T follicular helper cell (primary cell): ENCODE measurements around the gene STARD5.

Experiments
- DNase-seq: peaks from one replicate; pipeline ENCODE4 v3.0.0-alpha.2; 2020; ENCODE audit warnings: low read depth

STARD5 gene

DNA sequence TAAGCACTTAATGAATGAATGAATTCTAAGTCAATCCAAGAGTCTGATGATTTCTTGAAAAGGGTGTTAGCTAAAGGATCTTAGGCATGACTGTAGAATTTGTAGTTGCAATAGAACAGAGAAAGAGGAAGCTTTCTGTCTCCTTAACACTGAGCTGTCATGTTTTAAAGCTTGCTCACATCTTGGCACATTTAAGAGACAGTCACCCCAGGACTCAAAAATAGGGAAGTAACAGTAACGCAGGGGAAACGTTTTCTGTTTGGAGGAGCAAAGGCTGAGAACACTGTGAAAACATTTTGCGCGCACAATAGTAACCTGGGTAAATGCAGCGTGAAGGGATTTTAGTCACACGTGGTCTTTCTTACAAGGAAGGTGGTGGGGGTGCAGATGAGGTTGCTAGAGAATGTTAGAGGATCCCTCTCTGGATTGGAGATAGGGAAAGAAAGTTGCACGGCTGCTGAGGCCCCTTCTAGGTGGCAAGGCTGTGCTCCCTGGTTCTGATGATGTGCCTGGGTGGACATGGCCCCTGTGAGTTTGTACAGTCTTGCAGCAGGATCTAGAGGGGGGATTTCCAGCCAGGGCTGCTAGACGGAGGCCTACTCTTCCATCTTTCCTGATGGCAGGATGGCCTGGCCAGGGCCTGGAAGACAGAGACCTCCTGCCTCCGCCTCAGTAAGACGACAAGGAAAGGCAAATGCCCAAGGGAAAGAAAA lies 12.0 kb downstream of the STARD5 start:
- DNase-seq = no peak

DNA sequence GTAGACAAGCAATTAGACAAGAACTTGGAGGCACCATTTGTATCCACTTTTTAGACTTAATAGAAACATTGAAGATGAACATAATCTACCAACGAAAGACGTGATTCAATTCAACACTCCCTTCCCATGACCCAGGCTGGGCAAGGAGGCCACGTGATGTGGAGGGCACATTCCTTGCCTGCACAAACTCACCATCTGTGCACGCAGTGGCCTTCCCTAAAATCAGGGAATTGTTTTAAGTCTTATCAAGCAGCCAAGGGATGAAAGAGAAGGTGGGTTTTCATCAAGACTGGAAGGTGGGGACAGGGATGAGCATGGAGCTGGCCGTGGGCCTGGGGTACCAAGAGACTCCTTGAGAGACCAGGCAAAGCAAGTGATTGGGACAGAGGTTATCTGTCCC lies 13.5 kb downstream of the STARD5 start:
- no peak for DNase-seq

GRCh38 chr15:81309647-81310450 lies 14.1 kb downstream of the STARD5 start:
- DNase-seq = no peak

DNA sequence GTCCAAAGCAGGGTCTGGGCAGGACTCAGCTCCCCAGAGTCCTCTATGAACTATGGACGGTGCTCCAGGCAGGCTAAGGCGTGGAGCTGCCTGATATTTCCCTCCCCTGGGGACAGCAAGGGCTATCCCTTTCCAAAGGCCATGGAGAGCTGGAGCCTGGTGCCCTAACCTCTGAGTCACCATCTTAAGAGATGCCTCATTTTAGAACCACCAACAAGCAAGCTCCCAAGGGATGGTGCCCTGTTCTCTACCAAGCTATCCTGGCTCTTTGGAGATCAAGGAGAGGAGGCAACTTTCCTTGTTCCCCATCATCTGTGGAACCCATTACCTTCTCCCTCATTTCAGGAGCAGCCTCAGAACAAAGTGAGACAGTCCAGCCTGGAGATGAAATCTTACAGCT lies 15.7 kb downstream of the STARD5 start:
- no peak for DNase-seq

GRCh38 chr15:81304226-81304625 lies 19.7 kb downstream of the STARD5 start:
- DNase-seq = no peak

DNA sequence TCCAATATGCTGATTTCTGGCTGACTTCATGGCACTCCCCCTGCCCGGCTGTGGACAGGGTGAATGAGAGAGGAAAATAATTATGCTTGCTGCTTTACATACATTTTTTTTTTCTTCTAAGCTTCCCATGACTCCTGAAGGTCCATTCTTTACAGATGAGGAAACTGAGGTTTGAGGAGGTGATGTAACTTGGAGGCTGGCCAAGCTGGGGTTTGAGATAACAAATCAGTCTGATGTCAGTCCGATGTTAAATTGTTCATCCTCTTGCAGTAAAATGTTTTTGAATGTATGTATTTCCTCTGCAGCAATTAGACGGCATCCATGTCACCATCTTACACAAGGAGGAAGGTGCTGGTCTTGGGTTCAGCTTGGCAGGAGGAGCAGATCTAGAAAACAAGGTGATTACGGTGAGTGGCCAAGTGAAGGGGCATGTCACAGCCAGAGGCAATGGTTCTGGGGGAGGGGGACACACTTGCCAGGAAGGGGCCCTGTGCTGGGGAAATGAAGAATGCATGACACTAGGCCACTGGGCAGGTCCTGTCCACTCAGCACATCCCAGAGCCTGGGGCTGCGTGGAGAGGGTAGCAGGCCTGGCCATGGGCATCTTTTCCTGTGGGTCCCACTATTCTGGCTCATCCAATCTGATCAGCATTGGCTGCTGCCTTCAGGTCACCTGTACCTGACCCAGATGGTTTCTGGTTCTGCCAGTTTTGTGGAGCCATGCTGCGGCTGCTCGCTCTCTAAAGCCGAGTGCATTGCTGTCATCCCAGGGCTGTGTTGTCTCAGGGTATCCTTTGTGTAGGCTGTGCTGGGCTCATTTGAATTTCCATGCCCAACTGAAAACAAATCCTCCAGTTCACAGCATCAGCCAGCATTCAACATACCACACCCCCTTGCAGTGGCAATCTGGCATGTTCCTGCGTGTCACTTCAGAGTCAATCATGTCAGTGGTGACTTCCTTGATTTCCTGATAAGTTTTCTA lies 20.4 kb downstream of the STARD5 start:
- DNase-seq = no peak

- DNase-seq = no peak
Measured at GRCh38 chr15:81302701-81303109, 21.2 kb downstream of the STARD5 start.

- no peak for DNase-seq
Measured at GRCh38 chr15:81301815-81302399, 22.0 kb downstream of the STARD5 start.

DNA sequence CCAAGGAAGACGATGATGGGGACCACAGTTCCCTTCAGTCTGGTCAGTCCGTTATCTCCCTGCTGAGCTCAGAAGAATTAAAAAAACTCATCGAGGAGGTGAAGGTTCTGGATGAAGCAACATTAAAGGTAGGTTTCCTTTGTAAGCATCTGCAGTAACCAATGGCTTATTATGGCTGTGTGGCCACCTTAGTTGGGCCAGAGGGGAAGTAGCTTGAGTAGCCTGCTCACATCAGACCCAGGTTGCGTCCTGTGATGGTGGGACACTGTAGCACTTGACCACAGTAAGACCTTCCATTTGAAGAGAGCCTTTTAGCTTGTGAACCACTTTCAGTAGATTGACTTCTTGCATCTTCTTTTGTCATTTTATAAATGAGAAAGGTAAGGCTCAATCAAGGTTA lies 22.6 kb downstream of the STARD5 start:
- no peak for DNase-seq

DNA sequence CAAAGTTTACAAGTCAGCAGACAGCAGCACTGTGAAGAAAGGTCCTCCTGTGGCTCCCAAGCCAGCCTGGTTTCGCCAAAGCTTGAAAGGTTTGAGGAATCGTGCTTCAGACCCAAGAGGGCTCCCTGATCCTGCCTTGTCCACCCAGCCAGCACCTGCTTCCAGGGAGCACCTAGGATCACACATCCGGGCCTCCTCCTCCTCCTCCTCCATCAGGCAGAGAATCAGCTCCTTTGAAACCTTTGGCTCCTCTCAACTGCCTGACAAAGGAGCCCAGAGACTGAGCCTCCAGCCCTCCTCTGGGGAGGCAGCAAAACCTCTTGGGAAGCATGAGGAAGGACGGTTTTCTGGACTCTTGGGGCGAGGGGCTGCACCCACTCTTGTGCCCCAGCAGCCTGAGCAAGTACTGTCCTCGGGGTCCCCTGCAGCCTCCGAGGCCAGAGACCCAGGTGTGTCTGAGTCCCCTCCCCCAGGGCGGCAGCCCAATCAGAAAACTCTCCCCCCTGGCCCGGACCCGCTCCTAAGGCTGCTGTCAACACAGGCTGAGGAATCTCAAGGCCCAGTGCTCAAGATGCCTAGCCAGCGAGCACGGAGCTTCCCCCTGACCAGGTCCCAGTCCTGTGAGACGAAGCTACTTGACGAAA lies 24.2 kb downstream of the STARD5 start:
- DNase-seq = no peak

DNA sequence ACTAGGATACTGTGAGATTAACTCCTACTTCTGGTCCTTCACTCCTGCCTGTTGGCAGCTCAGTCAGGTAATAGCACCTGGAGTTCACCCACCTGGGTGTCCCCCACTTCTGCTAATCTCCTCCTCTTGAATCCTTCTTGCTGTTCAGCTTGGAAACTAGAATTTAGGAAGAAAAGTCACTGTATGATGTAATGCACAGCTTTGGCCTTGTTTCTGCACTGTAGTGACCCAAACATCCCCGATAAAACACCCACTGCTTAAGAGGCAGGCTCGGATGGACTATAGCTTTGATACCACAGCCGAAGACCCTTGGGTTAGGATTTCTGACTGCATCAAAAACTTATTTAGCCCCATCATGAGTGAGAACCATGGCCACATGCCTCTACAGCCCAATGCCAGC lies 24.8 kb downstream of the STARD5 start:
- DNase-seq = no peak

GRCh38 chr15:81298611-81299010 lies 25.3 kb downstream of the STARD5 start:
- DNase-seq = no peak

DNA sequence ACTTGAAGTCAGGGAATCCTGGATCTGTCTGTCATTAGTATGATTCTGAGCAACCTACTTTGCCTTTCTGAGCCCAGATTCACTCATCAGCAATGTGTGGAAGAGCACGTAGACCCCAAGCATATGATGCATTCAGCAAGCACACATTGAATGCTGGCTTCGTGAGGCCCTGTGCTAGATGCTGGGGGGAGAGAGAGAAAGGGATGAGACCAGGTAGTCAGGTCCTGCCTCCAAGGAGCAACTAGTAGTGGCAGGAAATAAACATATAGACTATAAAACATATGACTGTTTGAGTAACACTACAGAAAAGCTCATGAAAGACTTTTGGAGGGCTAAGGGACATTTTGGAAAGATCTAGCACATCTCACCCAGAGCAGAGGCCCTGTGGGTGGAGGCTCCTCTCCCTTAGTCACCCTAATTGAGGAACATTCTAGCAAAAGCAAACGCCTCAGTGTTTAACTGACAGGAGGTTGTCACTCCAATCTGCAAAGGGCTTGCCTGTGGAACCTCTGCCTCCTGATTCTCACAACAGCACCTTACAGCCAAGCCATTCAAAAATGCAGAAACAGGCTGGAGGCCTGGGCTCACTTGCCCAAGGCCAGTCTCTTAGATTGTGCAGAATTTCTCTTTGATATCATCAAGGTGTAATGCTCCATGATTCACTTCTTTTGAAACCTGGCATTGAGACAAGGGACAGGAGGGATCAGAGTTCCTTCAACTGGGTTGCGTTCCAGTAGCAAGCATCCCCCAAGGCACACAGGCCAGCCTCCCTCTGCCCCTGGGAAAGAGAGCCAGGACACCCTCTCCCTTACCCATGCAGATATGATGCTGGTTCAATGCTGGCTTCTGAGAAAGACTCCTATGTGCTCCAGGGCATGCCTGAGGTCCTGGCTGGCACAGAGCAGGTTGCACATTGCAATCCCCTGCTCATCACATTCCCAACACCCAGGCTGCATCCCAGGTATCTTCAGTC lies 26.1 kb downstream of the STARD5 start:
- DNase-seq = no peak

DNA sequence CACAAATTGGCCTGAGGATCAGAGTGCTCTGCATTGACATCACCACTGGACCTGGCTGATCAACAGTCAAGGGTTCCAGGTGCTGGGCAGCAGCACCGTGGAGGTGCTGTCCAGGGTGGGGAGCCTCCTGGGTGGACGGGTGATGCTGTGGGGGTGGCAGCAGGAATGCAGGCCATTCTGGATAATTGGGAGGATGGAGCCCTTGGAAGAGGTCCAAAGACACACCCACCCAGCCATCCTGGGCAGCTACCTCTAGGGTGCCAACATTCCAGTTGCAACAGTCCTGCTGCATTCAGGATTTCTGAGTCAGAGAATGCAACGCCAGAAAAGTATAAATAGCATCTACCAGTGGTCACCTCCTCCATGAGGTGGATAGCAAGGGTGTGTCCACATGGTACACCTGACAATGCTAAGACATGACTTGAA lies 26.8 kb downstream of the STARD5 start:
- no peak for DNase-seq

DNA sequence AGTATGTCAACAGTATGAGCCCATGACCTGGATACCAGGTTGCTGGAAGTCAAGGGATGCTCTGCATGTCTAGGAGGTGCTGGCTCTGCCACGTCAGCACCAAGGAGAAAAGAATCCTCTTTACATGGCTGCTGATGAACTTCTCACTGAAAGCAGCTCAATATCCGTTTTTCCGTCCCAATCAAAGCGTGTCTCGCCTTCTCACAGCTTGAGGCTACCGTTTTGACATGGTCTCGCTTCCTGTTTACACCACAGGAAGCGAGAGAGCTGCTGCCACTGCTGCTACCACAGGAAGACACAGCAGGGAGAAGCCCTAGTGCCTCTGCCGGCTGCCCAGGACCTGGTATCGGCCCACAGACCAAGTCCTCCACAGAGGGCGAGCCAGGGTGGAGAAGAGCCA lies 27.3 kb downstream of the STARD5 start:
- peak; percentile 61 for DNase-seq

DNA sequence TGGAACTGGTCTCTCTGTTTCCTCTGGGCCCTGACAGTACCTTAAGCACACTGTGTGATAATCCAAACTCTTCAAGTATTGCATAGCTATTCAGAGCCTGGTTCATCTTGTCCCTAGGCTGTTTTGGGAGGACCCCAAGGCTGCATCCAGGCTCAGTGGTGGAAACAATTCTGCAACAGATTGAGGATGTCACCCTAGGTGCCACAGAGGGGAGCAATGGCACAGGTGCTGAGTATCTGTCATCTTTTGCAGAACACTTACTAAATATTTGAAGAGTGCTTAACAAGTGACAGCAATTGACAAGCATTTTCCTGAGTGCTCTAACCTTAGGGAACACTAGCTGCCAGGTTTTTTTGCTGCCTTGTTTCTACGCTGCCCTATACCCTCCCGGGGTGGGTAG lies 27.8 kb downstream of the STARD5 start:
- DNase-seq = no peak

- DNase-seq = no peak
Measured at GRCh38 chr15:81295486-81296121, 28.3 kb downstream of the STARD5 start.

GRCh38 chr15:81294516-81294880 lies 29.4 kb downstream of the STARD5 start:
- DNase-seq = no peak

DNA sequence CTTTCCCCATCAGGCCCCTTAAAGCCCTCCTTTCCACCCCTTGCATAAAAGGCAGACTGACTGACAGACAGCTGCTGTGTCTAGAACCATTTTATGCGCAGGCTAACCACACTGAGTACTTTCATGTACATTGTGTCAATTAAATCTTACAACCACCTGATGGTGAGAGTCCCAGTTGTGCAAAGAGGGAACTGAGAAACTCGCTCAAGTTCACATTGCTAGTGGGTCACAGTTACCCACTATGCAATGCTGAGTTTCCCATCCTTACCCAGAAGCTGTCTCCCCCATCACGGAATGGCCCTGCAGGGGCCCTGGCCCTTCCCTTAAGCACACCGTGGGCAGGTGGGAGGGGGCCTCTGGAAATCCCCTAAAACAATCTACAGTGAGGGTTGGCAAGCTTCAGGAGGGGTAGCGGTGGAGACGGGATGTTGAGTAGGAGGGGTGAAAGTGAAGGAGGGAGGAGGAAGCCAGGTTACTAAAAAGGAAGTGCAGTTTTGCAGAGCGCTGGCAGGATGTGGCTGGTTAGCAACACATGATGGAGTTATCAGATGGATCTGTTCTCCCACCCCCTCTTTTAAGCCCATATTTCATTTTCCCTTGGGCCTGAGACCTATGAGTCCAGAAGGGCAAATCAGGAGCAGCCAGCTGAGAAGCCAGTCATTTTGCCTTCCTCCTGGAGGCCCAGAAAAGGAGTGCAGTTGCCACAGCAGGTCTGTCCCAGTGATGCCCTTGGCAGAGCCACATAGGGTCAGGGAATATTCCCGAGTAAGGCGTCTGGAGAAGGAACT lies 30.0 kb downstream of the STARD5 start:
- peak; percentile 63 for DNase-seq
